Retinal pigment epithelial cell (primary cell): Measurements from ENCODE around the gene TCN2.

ENCODE experiments used
- DNase-seq: peaks from one replicate; pipeline ENCODE4 v3.0.0-alpha.2; 2010; ENCODE audit warnings: low read depth
- H3K4me3 ChIP-seq: 2 replicates; pipeline ENCODE4 v1.5.1; 2011; ENCODE audit warnings: mild to moderate bottlenecking, low read length, control low read depth, moderate library complexity
- TF ChIP-seq, protein P1 (sequence below): conservative IDR thresholded peaks from 2 replicates; pipeline ENCODE4 v1.5.1; 2011; ENCODE audit warnings: low read depth, low read length, control low read depth, inconsistent platforms

TCN2 gene

DNA sequence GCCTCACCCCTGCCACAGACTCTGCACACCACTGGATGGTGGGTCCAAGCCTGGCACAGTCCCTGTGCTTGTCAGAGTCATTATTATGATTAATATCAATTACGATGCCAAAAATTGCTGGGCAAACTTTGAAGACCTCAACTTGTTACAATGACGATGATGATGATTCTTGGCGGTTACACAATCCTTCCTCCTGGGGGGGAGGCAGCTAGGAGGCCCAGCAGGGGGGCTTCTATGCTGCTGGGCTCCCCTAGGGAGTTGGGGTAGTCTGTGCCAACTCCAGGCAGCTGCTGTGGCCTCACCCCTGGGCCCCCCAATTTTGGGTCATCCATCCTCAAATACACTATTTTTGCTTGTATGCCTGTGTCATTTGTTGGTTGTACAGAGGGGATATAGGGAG, 40.6 kb downstream of the TCN2 start:
- no peak overlapping the region for H3K4me3 ChIP-seq
- TF ChIP-seq, protein P1, sequence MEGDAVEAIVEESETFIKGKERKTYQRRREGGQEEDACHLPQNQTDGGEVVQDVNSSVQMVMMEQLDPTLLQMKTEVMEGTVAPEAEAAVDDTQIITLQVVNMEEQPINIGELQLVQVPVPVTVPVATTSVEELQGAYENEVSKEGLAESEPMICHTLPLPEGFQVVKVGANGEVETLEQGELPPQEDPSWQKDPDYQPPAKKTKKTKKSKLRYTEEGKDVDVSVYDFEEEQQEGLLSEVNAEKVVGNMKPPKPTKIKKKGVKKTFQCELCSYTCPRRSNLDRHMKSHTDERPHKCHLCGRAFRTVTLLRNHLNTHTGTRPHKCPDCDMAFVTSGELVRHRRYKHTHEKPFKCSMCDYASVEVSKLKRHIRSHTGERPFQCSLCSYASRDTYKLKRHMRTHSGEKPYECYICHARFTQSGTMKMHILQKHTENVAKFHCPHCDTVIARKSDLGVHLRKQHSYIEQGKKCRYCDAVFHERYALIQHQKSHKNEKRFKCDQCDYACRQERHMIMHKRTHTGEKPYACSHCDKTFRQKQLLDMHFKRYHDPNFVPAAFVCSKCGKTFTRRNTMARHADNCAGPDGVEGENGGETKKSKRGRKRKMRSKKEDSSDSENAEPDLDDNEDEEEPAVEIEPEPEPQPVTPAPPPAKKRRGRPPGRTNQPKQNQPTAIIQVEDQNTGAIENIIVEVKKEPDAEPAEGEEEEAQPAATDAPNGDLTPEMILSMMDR = no peak
- no peak for DNase-seq

GRCh38 chr22:30648825-30649224, 41.9 kb downstream of the TCN2 start:
- TF ChIP-seq, protein P1 = no peak
- no peak overlapping the region for H3K4me3 ChIP-seq
- DNase-seq = no peak

DNA sequence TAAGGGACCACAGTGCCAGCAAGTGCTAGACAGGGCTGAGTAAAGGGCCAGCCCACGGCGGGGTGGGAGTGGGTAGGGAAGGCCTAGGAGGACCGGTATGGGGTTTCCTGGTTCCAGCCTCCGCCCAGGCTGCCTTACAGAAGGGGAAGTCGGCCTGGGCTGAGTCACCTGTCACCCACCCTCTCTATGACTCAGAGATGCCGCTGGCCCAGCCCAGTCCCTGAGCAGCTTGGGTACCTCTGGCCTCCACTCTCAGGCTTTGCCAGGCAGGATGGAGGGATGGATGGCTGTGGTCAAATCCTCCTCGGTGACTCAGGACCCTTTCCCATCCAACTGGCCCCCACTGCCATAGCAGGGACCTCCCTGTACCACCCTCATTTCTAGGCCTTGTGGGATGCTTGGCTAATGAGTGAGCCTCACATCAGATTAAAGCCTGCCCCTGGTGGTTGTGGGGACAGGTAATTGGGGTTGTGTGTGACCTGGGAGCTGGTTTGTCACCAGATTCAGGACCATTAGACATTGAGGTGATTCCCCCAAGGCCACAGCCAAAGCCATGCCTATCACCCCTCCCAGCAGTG, 42.5 kb downstream of the TCN2 start:
- DNase-seq = no peak
- TF ChIP-seq, protein P1 = no peak
- H3K4me3 ChIP-seq = no peak overlapping the region

GRCh38 chr22:30650508-30651116, 43.6 kb downstream of the TCN2 start:
- no peak overlapping the region for H3K4me3 ChIP-seq
- TF ChIP-seq, protein P1 = no peak
- no peak for DNase-seq

GRCh38 chr22:30652852-30653251, 45.9 kb downstream of the TCN2 start:
- no peak for DNase-seq
- H3K4me3 ChIP-seq = no peak overlapping the region
- TF ChIP-seq, protein P1 = no peak

- no peak overlapping the region for H3K4me3 ChIP-seq
- no peak for DNase-seq
- TF ChIP-seq, protein P1 = no peak
Observed at GRCh38 chr22:30654361-30654760, 47.4 kb downstream of the TCN2 start.

DNA sequence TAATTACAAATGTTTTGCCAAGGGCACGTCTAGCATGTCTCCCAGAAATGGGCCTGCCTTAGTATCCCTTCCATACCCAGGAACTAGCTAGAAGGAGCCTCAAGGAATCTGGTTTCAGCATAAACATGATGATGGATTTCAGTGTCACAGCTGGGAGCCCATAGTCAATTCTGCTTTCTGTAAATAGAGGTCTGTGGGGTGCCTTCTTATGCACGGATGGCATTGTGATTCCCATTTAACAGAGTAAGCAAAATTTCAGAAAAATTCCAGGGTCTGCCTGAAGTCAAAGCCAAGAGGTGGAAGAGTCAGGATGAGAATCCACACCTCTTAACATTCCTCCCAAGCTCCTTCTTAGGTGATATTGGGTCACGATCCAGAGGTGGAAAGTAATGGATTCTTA, 48.6 kb downstream of the TCN2 start:
- no peak overlapping the region for H3K4me3 ChIP-seq
- TF ChIP-seq, protein P1 = no peak
- DNase-seq = no peak
